ENCODE results near the gene GALNT12. TPM values are rescaled to one million over a fixed set of nuclear protein-coding genes. Genes with fewer than 3 reads are reported as not detected.

GALNT12 gene
- total RNA-seq, 1 donor from 2014 or later = 0.55 TPM

DNA sequence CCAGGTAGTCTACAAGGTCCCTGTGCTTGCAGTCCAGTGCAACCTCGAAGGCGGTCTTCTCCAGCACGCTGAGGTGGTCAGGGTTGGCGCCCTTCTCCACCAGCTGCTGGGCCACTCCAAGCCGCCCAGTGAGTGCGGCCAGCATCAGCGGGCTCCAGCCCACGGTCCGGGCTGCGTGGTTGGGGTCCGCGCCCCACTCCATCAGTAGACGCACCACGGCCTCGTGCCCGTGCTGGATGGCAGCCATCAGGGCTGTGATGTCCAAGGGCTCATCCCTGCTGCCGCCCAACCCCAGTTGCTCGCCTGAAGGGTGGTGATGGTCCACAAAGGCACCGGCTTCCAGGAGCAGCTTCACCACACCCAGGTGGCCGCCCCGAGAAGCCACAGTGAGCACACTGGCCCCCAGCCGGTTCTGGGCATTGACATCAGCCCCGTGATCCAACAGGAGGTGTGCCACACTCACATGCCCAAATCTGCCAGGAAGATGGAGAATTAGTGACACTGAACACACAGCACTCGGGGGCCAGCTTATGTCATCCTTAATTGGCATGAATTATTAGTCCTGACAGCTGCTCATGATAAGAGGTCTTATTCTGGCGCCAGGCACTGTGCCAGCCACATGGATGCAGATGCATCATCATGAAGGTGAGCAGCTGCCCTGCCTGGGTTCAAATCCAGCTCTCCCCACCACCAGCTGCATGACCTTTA lies 17.2 kb upstream of the GALNT12 start:
- intact Hi-C loops (cut with micrococcal nuclease) = no loop called here
- H3K27ac ChIP-seq (replicated peaks) = no peak overlapping the region
- H3K4me3 ChIP-seq = no peak overlapping the region
- H3K36me3 ChIP-seq = peaks cover 6% of the 10 kb centered on the region
- no peak for DNase-seq
- peaks cover 22% of the 10 kb centered on the region for H3K4me1 ChIP-seq
- TF ChIP-seq, protein P1, sequence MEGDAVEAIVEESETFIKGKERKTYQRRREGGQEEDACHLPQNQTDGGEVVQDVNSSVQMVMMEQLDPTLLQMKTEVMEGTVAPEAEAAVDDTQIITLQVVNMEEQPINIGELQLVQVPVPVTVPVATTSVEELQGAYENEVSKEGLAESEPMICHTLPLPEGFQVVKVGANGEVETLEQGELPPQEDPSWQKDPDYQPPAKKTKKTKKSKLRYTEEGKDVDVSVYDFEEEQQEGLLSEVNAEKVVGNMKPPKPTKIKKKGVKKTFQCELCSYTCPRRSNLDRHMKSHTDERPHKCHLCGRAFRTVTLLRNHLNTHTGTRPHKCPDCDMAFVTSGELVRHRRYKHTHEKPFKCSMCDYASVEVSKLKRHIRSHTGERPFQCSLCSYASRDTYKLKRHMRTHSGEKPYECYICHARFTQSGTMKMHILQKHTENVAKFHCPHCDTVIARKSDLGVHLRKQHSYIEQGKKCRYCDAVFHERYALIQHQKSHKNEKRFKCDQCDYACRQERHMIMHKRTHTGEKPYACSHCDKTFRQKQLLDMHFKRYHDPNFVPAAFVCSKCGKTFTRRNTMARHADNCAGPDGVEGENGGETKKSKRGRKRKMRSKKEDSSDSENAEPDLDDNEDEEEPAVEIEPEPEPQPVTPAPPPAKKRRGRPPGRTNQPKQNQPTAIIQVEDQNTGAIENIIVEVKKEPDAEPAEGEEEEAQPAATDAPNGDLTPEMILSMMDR (IDR thresholded peaks at IDR 0.05; ENCODE audit: borderline replicate concordance) = no peak
- no peaks in the 10 kb centered on the region for H3K9me3 ChIP-seq (replicated peaks)
- no peaks in the 10 kb centered on the region for H3K27me3 ChIP-seq (ENCODE audit: low read depth)

DNA sequence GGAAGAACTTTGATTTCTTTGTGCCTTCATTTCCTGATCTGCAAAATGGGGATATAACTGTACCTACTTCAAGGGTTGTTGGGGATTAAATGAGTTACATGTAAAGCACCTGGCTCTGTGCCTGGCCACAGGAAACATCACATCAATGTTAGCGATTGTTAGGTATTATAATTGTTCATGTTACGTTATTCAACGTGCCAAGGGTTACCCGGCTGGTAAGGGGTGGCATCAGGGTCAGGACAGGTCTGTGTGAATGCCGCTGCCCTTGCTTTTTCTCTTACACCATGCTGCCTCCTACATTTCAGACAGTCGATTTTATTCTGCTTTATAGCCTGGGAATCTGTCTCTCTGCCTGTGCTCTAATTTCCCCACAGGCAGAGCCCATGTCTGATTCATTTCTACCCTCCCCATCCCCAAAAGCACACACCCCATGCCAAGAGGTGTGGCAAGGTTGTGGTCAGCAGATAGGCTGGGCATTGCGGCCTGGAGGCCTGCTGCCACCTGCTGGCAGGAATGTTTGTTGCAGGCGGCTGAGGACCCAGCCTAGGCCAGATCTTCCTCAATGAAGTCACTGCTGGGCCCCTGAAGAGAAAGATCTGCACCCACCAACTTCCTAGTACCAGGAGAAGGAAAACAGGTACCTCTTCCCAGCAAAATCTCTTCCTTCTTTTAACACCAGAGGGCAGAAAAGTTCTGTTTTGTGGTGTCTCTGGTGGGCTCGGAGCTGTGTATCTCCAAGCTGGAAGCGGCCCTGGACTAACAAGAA lies 16.4 kb upstream of the GALNT12 start:
- no peak overlapping the region for H3K27ac ChIP-seq (replicated peaks)
- H3K4me1 ChIP-seq = peaks cover 29% of the 10 kb centered on the region
- intact Hi-C loops (cut with micrococcal nuclease) = no loop called here
- H3K9me3 ChIP-seq (replicated peaks) = no peaks in the 10 kb centered on the region
- no peaks in the 10 kb centered on the region for H3K27me3 ChIP-seq (ENCODE audit: low read depth)
- TF ChIP-seq, protein P1 (IDR thresholded peaks at IDR 0.05; ENCODE audit: borderline replicate concordance) = peak; percentile 99
- peaks cover 6% of the 10 kb centered on the region for H3K36me3 ChIP-seq
- H3K4me3 ChIP-seq = no peak overlapping the region
- peak; percentile 82 for DNase-seq

DNA sequence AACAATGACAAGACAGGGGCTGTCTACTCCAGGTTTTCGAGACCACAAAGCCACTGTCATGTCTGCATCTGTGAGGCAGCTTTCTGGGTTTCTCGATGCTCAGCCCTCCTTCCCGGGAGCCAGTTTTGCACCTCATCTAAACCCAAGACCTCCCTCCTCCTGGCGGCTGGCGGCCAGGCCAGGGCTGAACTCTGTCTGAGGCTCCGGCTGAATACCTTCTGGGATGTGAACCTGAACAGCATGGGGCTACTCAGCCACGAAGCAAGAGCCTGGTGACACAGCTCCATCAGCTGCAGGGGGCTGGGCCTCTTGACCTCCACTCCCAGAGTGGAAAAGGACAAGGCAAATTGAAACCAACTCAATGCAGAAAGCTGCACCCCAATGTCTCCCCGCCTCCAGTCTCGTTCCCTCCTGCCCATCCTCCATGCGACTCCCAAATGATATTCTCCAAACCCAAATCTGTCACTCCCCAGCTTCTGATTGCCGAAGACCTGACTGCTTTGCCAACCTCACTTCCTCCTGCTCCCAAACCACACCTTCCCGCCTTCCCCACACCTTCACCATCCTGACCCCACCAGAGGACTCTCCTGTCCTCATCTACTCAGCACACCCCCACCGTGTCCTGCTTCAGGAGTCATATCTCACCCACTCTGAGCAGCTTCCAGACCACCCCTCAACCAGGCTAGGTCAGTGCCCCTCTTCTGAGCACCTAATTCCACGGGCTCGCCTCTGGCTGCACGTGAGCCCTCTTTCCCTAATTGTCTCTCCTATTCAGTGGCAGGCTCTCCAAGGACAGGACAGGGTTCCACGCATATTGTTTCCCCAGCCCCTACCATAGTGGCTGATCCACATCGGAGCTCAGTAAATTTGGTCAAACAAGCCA lies 15.6 kb upstream of the GALNT12 start:
- Histone ChIP-seq H3K27me3 (ENCODE audit: low read depth) (no peaks in the 10 kb centered on the region), H3K4me1 (peaks cover 33% of the 10 kb centered on the region), H3K9me3 (replicated peaks) (no peaks in the 10 kb centered on the region), H3K4me3 (no peak overlapping the region), H3K36me3 (peaks cover 6% of the 10 kb centered on the region), H3K27ac (replicated peaks) (no peak overlapping the region)
- TF ChIP-seq, protein P1 (IDR thresholded peaks at IDR 0.05; ENCODE audit: borderline replicate concordance) = no peak
- no peak for DNase-seq
- intact Hi-C loops (cut with micrococcal nuclease) = no loop called here

DNA sequence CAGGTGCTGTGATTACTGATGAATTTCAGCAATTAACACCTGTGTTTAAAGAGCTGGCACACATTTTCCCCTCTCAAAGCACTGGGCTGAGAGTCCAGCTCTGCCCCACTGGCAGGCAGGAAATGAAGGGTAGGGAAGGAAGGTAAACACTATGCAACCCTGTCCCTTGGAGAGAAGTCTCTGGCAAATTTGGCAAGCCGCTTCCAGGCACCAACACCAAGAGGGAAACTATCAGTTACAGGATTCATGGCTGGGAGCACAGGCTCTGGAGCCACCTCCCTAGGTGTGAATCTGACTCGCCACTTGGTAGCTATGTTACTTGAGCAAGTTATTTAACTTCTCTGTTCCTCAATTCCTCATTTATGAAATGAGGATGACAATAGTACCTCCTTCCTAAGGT lies 14.4 kb upstream of the GALNT12 start:
- intact Hi-C loops (cut with micrococcal nuclease) = no loop called here
- Histone ChIP-seq H3K27ac (replicated peaks) (no peak overlapping the region), H3K4me3 (no peak overlapping the region), H3K4me1 (peaks cover 34% of the 10 kb centered on the region), H3K9me3 (replicated peaks) (peaks cover under 1% of the 10 kb centered on the region), H3K36me3 (peaks cover 6% of the 10 kb centered on the region), H3K27me3 (ENCODE audit: low read depth) (no peaks in the 10 kb centered on the region)
- TF ChIP-seq, protein P1 (IDR thresholded peaks at IDR 0.05; ENCODE audit: borderline replicate concordance) = no peak
- no peak for DNase-seq

DNA sequence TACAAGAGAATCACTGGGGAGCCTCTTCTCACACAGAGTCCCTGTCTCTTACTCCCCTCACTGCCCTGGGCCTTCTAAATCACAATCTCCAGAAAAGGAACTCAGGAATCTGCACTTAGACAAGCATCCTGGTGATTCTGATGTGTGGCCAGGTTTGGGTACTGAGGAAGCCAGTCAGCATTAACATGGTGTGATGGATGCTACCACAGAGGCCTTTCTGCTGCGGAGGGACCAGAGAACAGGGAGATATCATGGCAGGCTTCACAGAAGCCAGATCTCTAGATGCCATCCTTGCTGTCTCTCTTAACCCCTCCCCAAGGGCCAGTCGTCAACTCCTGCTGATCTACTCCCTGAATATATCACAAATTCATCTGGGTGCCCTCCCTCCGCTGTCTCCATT lies 12.7 kb upstream of the GALNT12 start:
- peaks cover 10% of the 10 kb centered on the region for H3K9me3 ChIP-seq (replicated peaks)
- peaks cover 3% of the 10 kb centered on the region for H3K36me3 ChIP-seq
- intact Hi-C loops (cut with micrococcal nuclease) = no loop called here
- no peaks in the 10 kb centered on the region for H3K27me3 ChIP-seq (ENCODE audit: low read depth)
- no peak overlapping the region for H3K4me3 ChIP-seq
- peaks cover 34% of the 10 kb centered on the region for H3K4me1 ChIP-seq
- no peak overlapping the region for H3K27ac ChIP-seq (replicated peaks)
- TF ChIP-seq, protein P1 (IDR thresholded peaks at IDR 0.05; ENCODE audit: borderline replicate concordance) = no peak
- DNase-seq = no peak
